ENCODE data around the gene SNX32. TPM values are rescaled to one million over a fixed set of nuclear protein-coding genes. Genes with fewer than 3 reads are reported as not detected.

SNX32 gene
- total and polyA plus RNA-seq, 2 of the 13 experiments (the other 11 are each of a cell fraction or from before 2014, with no cell fraction given) = 0.09 to 0.34 TPM

GRCh38 chr11:65859095-65859811, 25.5 kb downstream of the SNX32 start (continued):
- TF ChIP-seq MBNL3 (CRISPR knock-in tag; conservative IDR thresholded peaks at IDR 0.05) (no peak), NFATC3 (CRISPR knock-in tag; IDR thresholded peaks at IDR 0.05) (no peak; the same call in 1 of the 2 replicates), ETV5 (CRISPR knock-in tag; IDR thresholded peaks at IDR 0.05; ENCODE audit: borderline replicate concordance) (peak; percentile 82), GLI4 (CRISPR knock-in tag; IDR thresholded peaks at IDR 0.05; ENCODE audit: borderline replicate concordance) (no peak), RFXAP (CRISPR knock-in tag; IDR thresholded peaks at IDR 0.05; ENCODE audit: borderline replicate concordance) (peak; percentile 41; the same call in 1 of the 2 replicates), ZNF878 (CRISPR knock-in tag; IDR thresholded peaks at IDR 0.05) (peak; percentile 19; the same call in 1 of the 2 replicates), ZNF24 (IDR thresholded peaks at IDR 0.05) (no peak), PRPF4 (IDR thresholded peaks at IDR 0.05; ENCODE audit: low read depth, low read length, poor library complexity, severe bottlenecking) (no peak), ZNF431 (CRISPR knock-in tag; IDR thresholded peaks at IDR 0.05; ENCODE audit: borderline replicate concordance, low read depth) (no peak), DNMT3B (CRISPR knock-in tag; conservative IDR thresholded peaks at IDR 0.05) (no peak), USF2 (IDR thresholded peaks at IDR 0.05; ENCODE audit: low read depth, low read length) (no peak), USF2 (CRISPR knock-in tag; IDR thresholded peaks at IDR 0.05; ENCODE audit: borderline replicate concordance) (peak; percentile 93; the same call in 1 of the 2 replicates), SIX4 (CRISPR knock-in tag; IDR thresholded peaks at IDR 0.05) (no peak), PCBP2 (optimal IDR thresholded peaks at IDR 0.05; ENCODE audit: low read depth, low read length, poor library complexity, severe bottlenecking) (no peak), FOXJ3 (CRISPR knock-in tag; IDR thresholded peaks at IDR 0.05; ENCODE audit: borderline replicate concordance) (no peak), ZNF790 (CRISPR knock-in tag; IDR thresholded peaks at IDR 0.05; ENCODE audit: borderline replicate concordance) (no peak), ZNF720 (CRISPR knock-in tag; IDR thresholded peaks at IDR 0.05) (no peak), BRCA1 (CRISPR knock-in tag; IDR thresholded peaks at IDR 0.05) (no peak), RXRB (CRISPR knock-in tag; IDR thresholded peaks at IDR 0.05; ENCODE audit: borderline replicate concordance) (no peak), NR2F2 (IDR thresholded peaks at IDR 0.05; ENCODE audit: borderline replicate concordance, low read depth) (no peak), AFF4 (CRISPR knock-in tag; IDR thresholded peaks at IDR 0.05) (no peak)
- TF ChIP-seq, protein P1, sequence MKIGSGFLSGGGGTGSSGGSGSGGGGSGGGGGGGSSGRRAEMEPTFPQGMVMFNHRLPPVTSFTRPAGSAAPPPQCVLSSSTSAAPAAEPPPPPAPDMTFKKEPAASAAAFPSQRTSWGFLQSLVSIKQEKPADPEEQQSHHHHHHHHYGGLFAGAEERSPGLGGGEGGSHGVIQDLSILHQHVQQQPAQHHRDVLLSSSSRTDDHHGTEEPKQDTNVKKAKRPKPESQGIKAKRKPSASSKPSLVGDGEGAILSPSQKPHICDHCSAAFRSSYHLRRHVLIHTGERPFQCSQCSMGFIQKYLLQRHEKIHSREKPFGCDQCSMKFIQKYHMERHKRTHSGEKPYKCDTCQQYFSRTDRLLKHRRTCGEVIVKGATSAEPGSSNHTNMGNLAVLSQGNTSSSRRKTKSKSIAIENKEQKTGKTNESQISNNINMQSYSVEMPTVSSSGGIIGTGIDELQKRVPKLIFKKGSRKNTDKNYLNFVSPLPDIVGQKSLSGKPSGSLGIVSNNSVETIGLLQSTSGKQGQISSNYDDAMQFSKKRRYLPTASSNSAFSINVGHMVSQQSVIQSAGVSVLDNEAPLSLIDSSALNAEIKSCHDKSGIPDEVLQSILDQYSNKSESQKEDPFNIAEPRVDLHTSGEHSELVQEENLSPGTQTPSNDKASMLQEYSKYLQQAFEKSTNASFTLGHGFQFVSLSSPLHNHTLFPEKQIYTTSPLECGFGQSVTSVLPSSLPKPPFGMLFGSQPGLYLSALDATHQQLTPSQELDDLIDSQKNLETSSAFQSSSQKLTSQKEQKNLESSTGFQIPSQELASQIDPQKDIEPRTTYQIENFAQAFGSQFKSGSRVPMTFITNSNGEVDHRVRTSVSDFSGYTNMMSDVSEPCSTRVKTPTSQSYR (CRISPR knock-in tag; IDR thresholded peaks at IDR 0.05; ENCODE audit: borderline replicate concordance) = no peak
